ENCODE results near the gene LRRN3.

LRRN3 gene

GRCh38 chr7:111057066-111057465 is 33.9 kb upstream of the LRRN3 start:
- TF ChIP-seq ZNF8 (CRISPR knock-in tag; IDR thresholded peaks at IDR 0.05) (no peak), OSR1 (CRISPR knock-in tag; IDR thresholded peaks at IDR 0.05) (no peak)
- ATAC-seq = no peak

- no peak for ATAC-seq
- TF ChIP-seq ISL1 (CRISPR knock-in tag; IDR thresholded peaks at IDR 0.05) = no peak
- TF ChIP-seq ZNF8 (CRISPR knock-in tag; IDR thresholded peaks at IDR 0.05) = no peak
- TF ChIP-seq PPARA (CRISPR knock-in tag; IDR thresholded peaks at IDR 0.05; ENCODE audit: borderline replicate concordance) = no peak
- no peak for TF ChIP-seq ZC3H10 (CRISPR knock-in tag; IDR thresholded peaks at IDR 0.05)
- TF ChIP-seq PATZ1 (CRISPR knock-in tag; IDR thresholded peaks at IDR 0.05; ENCODE audit: borderline replicate concordance) = no peak
- TF ChIP-seq OSR1 (CRISPR knock-in tag; IDR thresholded peaks at IDR 0.05) = no peak
- TF ChIP-seq ZNF565 (CRISPR knock-in tag; conservative IDR thresholded peaks at IDR 0.05; ENCODE audit: low read depth) = no peak
- no peak for TF ChIP-seq TSHZ2 (CRISPR knock-in tag; IDR thresholded peaks at IDR 0.05)
- TF ChIP-seq ARNTL (CRISPR knock-in tag; IDR thresholded peaks at IDR 0.05; ENCODE audit: borderline replicate concordance, low read depth) = no peak
Measured at GRCh38 chr7:111059833-111060232, 31.1 kb upstream of the LRRN3 start.

GRCh38 chr7:111063166-111063565 is 27.8 kb upstream of the LRRN3 start:
- no peak for ATAC-seq
- TF ChIP-seq CSDC2 (CRISPR knock-in tag; IDR thresholded peaks at IDR 0.05) (no peak), ZNF8 (CRISPR knock-in tag; IDR thresholded peaks at IDR 0.05) (no peak)

- TF ChIP-seq ZC3H10 (CRISPR knock-in tag; IDR thresholded peaks at IDR 0.05) (no peak), ZNF70 (CRISPR knock-in tag; IDR thresholded peaks at IDR 0.05) (no peak), BACH2 (CRISPR knock-in tag; IDR thresholded peaks at IDR 0.05; ENCODE audit: borderline replicate concordance) (no peak), SNAI2 (CRISPR knock-in tag; IDR thresholded peaks at IDR 0.05) (no peak), ZFP3 (CRISPR knock-in tag; IDR thresholded peaks at IDR 0.05) (no peak), ZNF565 (CRISPR knock-in tag; conservative IDR thresholded peaks at IDR 0.05; ENCODE audit: low read depth) (no peak), TCF4 (CRISPR knock-in tag; IDR thresholded peaks at IDR 0.05; ENCODE audit: borderline replicate concordance) (no peak), ARNTL (CRISPR knock-in tag; IDR thresholded peaks at IDR 0.05; ENCODE audit: borderline replicate concordance, low read depth) (no peak), TOX (CRISPR knock-in tag; IDR thresholded peaks at IDR 0.05; ENCODE audit: borderline replicate concordance) (no peak)
- no peak for ATAC-seq
Measured at GRCh38 chr7:111067251-111067650, 23.7 kb upstream of the LRRN3 start.

GRCh38 chr7:111067682-111068081 is 23.2 kb upstream of the LRRN3 start:
- no peak for ATAC-seq
- TF ChIP-seq CSDC2 (CRISPR knock-in tag; IDR thresholded peaks at IDR 0.05) (no peak), CSRNP3 (CRISPR knock-in tag; IDR thresholded peaks at IDR 0.05) (no peak), ESRRG (CRISPR knock-in tag; IDR thresholded peaks at IDR 0.05) (no peak)

GRCh38 chr7:111068618-111069017 is 22.3 kb upstream of the LRRN3 start:
- no peak for TF ChIP-seq ZC3H10 (CRISPR knock-in tag; IDR thresholded peaks at IDR 0.05)
- TF ChIP-seq CSRNP3 (CRISPR knock-in tag; IDR thresholded peaks at IDR 0.05) = no peak
- no peak for TF ChIP-seq ZFP30 (CRISPR knock-in tag; IDR thresholded peaks at IDR 0.05)
- no peak for TF ChIP-seq SNAI2 (CRISPR knock-in tag; IDR thresholded peaks at IDR 0.05)
- TF ChIP-seq ZNF565 (CRISPR knock-in tag; conservative IDR thresholded peaks at IDR 0.05; ENCODE audit: low read depth) = no peak
- no peak for TF ChIP-seq ARNTL (CRISPR knock-in tag; IDR thresholded peaks at IDR 0.05; ENCODE audit: borderline replicate concordance, low read depth)
- TF ChIP-seq ZNF8 (CRISPR knock-in tag; IDR thresholded peaks at IDR 0.05) = no peak
- no peak for TF ChIP-seq TCF4 (CRISPR knock-in tag; IDR thresholded peaks at IDR 0.05; ENCODE audit: borderline replicate concordance)
- TF ChIP-seq PPARA (CRISPR knock-in tag; IDR thresholded peaks at IDR 0.05; ENCODE audit: borderline replicate concordance) = no peak
- TF ChIP-seq TSHZ2 (CRISPR knock-in tag; IDR thresholded peaks at IDR 0.05) = no peak
- no peak for TF ChIP-seq TOX (CRISPR knock-in tag; IDR thresholded peaks at IDR 0.05; ENCODE audit: borderline replicate concordance)
- TF ChIP-seq OSR1 (CRISPR knock-in tag; IDR thresholded peaks at IDR 0.05) = no peak
- ATAC-seq = no peak

Data from SK-N-SH treated with all-trans-retinoic acid at 6 μM for 48 hours (cell line).